ENCODE data around the gene SLC38A9. TPM values are rescaled to one million over a fixed set of nuclear protein-coding genes. Genes with fewer than 3 reads are reported as not detected.

Gene SLC38A9
- total RNA-seq, 1 experiment from 2014 or later = 27.0 TPM

GRCh38 chr5:55649963-55650362, 62.2 kb downstream of the SLC38A9 start:
- ATAC-seq (no peak), DNase-seq (ENCODE audit: low spot score) (no peak)
- POLR2A ChIA-PET = no interaction called here
- Mint-ChIP-seq H3K4me1 (no peaks in the 10 kb centered on the region), H3K4me3 (no peak overlapping the region), H3K27me3 (ENCODE audit: low read depth) (no peaks in the 10 kb centered on the region), H3K36me3 (peaks cover 37% of the 10 kb centered on the region), H3K9me3 (no peaks in the 10 kb centered on the region), H3K27ac (no peak overlapping the region)
- CTCF ChIA-PET = no interaction called here
- TF ChIP-seq ZNF512 (CRISPR knock-in tag; IDR thresholded peaks at IDR 0.05; ENCODE audit: borderline replicate concordance) = no peak
- TF ChIP-seq NR2C2 (CRISPR knock-in tag; IDR thresholded peaks at IDR 0.05) = no peak
- no peak for TF ChIP-seq MAX (CRISPR knock-in tag; IDR thresholded peaks at IDR 0.05)
- no peak for TF ChIP-seq IRF1 (CRISPR knock-in tag; IDR thresholded peaks at IDR 0.05)
- TF ChIP-seq SMAD3 (CRISPR knock-in tag; IDR thresholded peaks at IDR 0.05; ENCODE audit: borderline replicate concordance) = no peak
- no peak for TF ChIP-seq NFYB (CRISPR knock-in tag; conservative IDR thresholded peaks at IDR 0.05; ENCODE audit: low read depth)
- TF ChIP-seq FOXJ3 (CRISPR knock-in tag; IDR thresholded peaks at IDR 0.05; ENCODE audit: borderline replicate concordance) = no peak
- TF ChIP-seq ATF6 (CRISPR knock-in tag; IDR thresholded peaks at IDR 0.05) = no peak
- no peak for TF ChIP-seq ZNF219 (CRISPR knock-in tag; IDR thresholded peaks at IDR 0.05; ENCODE audit: borderline replicate concordance)

- POLR2A ChIA-PET = no interaction called here
- Mint-ChIP-seq H3K36me3 (peaks cover 33% of the 10 kb centered on the region), H3K27ac (peak overlapping the region; percentile 19; the same call in 1 of the 2 replicates), H3K27me3 (ENCODE audit: low read depth) (no peaks in the 10 kb centered on the region), H3K4me3 (no peak overlapping the region), H3K9me3 (no peaks in the 10 kb centered on the region), H3K4me1 (peaks cover 21% of the 10 kb centered on the region)
- CTCF ChIA-PET = no interaction called here
- no peak for TF ChIP-seq ATF2 (CRISPR knock-in tag; IDR thresholded peaks at IDR 0.05; ENCODE audit: borderline replicate concordance, low read depth)
- no peak for TF ChIP-seq ZNF416 (CRISPR knock-in tag; IDR thresholded peaks at IDR 0.05)
- TF ChIP-seq ZNF281 (CRISPR knock-in tag; IDR thresholded peaks at IDR 0.05) = no peak
- no peak for TF ChIP-seq ZNF423 (CRISPR knock-in tag; IDR thresholded peaks at IDR 0.05)
- no peak for TF ChIP-seq RORB (CRISPR knock-in tag; IDR thresholded peaks at IDR 0.05)
- no peak for TF ChIP-seq USF2 (CRISPR knock-in tag; IDR thresholded peaks at IDR 0.05)
- TF ChIP-seq GRHL2 (CRISPR knock-in tag; IDR thresholded peaks at IDR 0.05; ENCODE audit: insufficient replicate concordance, severe bottlenecking) = no peak
- no peak for TF ChIP-seq ZNF232 (CRISPR knock-in tag; IDR thresholded peaks at IDR 0.05)
- no peak for TF ChIP-seq EMX1 (CRISPR knock-in tag; IDR thresholded peaks at IDR 0.05)
- TF ChIP-seq SMAD4 (CRISPR knock-in tag; IDR thresholded peaks at IDR 0.05) = no peak
- no peak for TF ChIP-seq ZNF425 (CRISPR knock-in tag; conservative IDR thresholded peaks at IDR 0.05)
- no peak for TF ChIP-seq E2F1 (CRISPR knock-in tag; IDR thresholded peaks at IDR 0.05)
- ATAC-seq = no peak
- no peak for DNase-seq (ENCODE audit: low spot score)
Measured at GRCh38 chr5:55645304-55645703, 66.8 kb downstream of the SLC38A9 start.

All from WTC11 (cell line).